HUES64 (cell line): ENCODE measurements around the gene NBL1.

Source experiments
- H3K27ac ChIP-seq: 2 replicates; pipeline ENCODE4 v1.7.0; 2013; ENCODE audit warnings: low read depth, low read length, inconsistent platforms
- H3K27me3 ChIP-seq: 2 replicates; pipeline ENCODE4 v1.6.1; 2013; ENCODE audit warnings: mild to moderate bottlenecking, low read length; ENCODE audit not compliant: insufficient read depth
- H3K36me3 ChIP-seq: 2 replicates; pipeline ENCODE4 v1.6.1; 2013; ENCODE audit warnings: mild to moderate bottlenecking, low read length; ENCODE audit not compliant: insufficient read depth
- H3K4me1 ChIP-seq: 2 replicates; pipeline ENCODE4 v1.6.1; 2013; ENCODE audit warnings: mild to moderate bottlenecking, low read length, moderate library complexity; ENCODE audit not compliant: insufficient read depth
- H3K4me3 ChIP-seq: 2 replicates; pipeline ENCODE4 v1.5.1; 2013; ENCODE audit warnings: mild to moderate bottlenecking, low read length, moderate library complexity
- H3K9ac ChIP-seq: 2 replicates; pipeline ENCODE4 v1.6.1; 2013; ENCODE audit warnings: mild to moderate bottlenecking, low read depth, low read length
- H3K9me3 ChIP-seq: 2 replicates; pipeline ENCODE4 v1.6.1; 2013; ENCODE audit warnings: low read depth, low read length; ENCODE audit not compliant: insufficient read depth
- WGBS: fragments of 150-250, 120-280 bp; methylation state at CpG from one replicate; pipeline ENCODE4 v1.1.7; 2013; ENCODE audit warnings: missing lambda C conversion rate; 5-methylcytosine and 5-hydroxymethylcytosine counted together

The NBL1 gene

DNA sequence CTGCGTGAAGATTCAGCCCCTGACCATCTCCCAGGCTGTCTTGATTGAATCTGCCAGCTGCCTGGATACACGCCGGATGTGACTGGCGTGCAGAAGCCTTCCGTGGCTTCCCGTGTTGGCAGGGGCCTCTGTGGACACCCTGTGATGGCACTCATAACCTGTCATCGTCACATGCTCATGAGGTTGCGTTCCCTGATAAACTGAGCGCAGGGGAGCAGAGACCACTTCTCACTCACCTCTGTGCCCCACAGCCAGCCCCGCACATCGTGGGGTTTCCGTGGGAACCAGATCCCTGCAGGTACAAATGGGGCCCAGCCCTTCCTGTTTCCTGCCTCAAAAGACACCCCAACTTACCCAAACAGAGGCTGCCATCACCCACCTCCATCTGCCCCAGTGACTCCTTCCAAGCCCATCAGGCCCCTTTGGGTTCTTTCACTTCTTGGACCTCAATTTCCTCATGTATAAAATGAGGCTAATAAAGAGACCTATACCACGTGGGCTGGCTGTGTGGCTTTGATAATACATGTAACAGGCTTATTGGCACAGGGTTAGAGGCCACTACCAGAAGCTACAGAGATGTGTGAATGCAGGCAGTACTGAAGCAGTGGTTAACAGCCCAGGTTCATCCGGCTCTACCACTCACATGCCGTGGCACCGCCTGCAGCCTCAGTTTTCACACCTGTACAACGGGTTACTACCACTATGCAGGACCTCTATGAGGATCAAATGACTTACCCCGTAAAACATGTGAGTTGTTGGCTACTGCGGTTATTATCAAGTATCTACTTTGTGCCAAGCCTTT, 44.1 kb downstream of the NBL1 start:
- 89% methylated on average over 19 of the region's 19 CpGs for WGBS
- Histone ChIP-seq H3K9ac (no peak overlapping the region), H3K4me3 (no peak overlapping the region), H3K4me1 (no peaks in the 10 kb centered on the region; the same call in 1 of the 2 replicates), H3K36me3 (no peaks in the 10 kb centered on the region), H3K27me3 (no peaks in the 10 kb centered on the region), H3K27ac (no peak overlapping the region; the same call in 1 of the 2 replicates), H3K9me3 (peaks cover 3% of the 10 kb centered on the region; the same call in 1 of the 2 replicates)

DNA sequence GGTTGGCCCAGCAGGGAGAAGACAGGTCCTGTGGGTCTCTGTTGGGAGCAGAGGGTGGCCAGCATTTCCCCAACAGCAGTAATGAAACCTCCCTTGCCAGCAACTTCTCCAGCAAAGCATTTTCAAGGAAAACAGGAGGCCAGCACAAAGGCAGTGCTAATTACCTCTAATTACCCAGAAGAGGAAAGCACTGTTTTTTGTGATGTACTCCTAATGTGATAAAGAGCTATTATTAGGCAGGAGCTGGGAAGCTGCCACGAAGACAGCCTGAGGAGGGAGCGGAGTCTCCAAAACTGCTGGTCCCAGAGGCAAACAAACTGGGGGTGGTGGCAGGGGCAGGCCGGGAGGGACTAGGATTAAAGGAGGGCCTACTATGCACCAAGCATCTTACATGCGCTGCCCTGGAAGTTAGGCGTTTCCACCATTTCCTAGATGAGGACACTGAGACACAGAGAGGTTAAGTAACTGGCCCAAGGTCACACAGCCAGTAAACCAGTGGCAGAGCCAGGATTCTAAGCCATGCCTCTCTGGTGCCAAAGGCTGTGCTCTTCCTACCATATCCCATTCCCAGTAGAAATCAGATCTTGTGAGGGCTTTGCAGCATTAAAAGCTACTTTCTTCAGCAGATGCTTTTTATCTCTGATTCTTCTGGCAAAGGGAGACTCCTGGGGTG, 45.1 kb downstream of the NBL1 start:
- Histone ChIP-seq H3K9me3 (peaks cover 3% of the 10 kb centered on the region; the same call in 1 of the 2 replicates), H3K27ac (no peak overlapping the region; the same call in 1 of the 2 replicates), H3K27me3 (no peaks in the 10 kb centered on the region), H3K9ac (no peak overlapping the region), H3K4me3 (no peak overlapping the region), H3K4me1 (no peaks in the 10 kb centered on the region; the same call in 1 of the 2 replicates), H3K36me3 (no peaks in the 10 kb centered on the region)
- WGBS = 60% methylated on average over 5 of the region's 5 CpGs

DNA sequence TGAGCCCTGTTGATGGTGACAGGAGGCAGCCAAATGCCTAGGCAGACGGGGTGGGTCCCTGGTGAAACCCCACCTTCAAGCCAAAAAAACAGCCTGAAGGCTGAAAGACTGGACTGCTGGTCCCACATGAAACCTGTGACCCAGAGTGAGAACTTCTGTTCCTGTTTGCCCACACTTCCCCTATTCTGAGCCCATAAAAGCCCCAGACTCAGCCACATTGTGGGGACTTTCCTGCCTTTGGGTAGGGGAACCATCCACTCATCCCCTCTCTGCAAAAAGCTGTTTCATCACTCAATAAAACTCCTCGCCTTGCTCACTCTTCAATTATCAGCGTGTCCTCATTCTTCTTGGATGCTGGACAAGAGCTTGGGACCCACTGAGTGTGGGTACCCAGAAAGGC, 45.7 kb downstream of the NBL1 start:
- H3K4me1 ChIP-seq = no peaks in the 10 kb centered on the region; the same call in 1 of the 2 replicates
- no peak overlapping the region for H3K4me3 ChIP-seq
- WGBS = 94% methylated on average over 3 of the region's 3 CpGs
- no peak overlapping the region for H3K9ac ChIP-seq
- H3K36me3 ChIP-seq = no peaks in the 10 kb centered on the region
- no peak overlapping the region for H3K27ac ChIP-seq
- no peaks in the 10 kb centered on the region for H3K27me3 ChIP-seq
- H3K9me3 ChIP-seq = peaks cover 3% of the 10 kb centered on the region; the same call in 1 of the 2 replicates

DNA sequence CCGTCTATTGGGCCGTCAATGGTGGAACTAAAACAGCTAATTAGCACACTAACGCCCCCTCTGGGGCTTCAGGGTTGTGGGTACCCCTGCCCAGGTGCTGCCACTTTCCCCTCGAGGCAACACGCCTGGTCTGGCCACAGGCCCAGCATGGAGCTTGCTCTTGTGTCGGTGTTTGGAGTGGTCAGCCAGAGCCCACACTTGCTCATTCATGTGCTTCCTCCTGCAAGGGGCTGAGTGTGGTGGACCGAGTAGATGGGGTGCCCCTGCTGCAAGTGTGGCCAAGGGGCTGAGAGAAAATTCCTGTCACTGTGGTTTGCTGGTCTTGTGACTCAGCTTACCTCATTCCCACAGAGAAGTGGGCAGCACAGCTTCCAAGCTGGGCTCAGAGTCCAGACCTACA, 46.2 kb downstream of the NBL1 start:
- no peak overlapping the region for H3K27ac ChIP-seq
- 87% methylated on average over 7 of the region's 7 CpGs for WGBS
- no peak overlapping the region for H3K4me3 ChIP-seq

DNA sequence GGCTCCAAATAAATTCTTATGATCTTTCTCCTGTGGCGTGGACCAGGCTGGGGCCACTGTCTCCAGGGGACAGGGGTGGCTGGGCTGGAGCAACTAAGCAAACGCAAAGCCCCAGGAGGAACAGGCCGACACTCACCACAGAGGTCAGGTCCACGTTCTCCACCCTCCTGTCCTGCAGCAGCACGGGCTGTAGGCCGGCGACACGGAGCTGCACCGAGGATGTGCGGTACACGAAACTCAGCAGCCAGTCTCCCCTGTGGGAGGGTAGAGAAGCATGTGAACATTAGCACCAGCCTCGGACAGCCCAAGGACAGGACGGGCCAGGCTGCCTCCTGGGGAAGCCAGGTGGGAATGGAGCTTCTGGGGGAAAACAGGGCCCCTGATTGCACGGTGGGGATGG, 50.2 kb downstream of the NBL1 start:
- 86% methylated on average over 14 of the region's 14 CpGs for WGBS
- Histone ChIP-seq H3K27me3 (no peaks in the 10 kb centered on the region), H3K27ac (no peak overlapping the region), H3K4me3 (no peak overlapping the region), H3K9me3 (peaks cover 3% of the 10 kb centered on the region; the same call in 1 of the 2 replicates), H3K9ac (no peak overlapping the region), H3K4me1 (no peaks in the 10 kb centered on the region), H3K36me3 (no peaks in the 10 kb centered on the region)

More for the DNA sequence above, 46.2 kb downstream of the NBL1 start:
- Histone ChIP-seq H3K36me3 (no peaks in the 10 kb centered on the region), H3K9ac (no peak overlapping the region), H3K4me1 (no peaks in the 10 kb centered on the region; the same call in 1 of the 2 replicates), H3K9me3 (peaks cover 3% of the 10 kb centered on the region; the same call in 1 of the 2 replicates), H3K27me3 (no peaks in the 10 kb centered on the region)

DNA sequence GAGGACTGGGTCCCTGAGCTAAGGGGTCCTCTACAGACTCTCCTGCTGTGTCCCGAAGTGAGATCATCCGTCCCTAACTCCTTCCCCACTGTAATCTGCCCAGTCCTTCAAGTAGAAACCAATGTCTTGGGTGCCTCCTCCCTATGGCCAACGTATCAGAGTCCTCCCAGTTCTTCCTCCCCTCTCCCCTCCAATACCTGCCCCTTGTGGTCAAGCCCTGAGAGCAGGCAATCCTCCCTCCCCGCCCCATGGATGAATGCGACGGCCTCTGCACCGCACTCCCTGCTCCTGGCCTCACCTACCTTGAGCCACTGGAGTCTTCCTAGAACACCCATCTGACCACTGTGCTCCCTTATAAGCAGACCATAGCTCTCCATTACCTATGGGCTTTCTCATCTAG, 51.7 kb downstream of the NBL1 start:
- Histone ChIP-seq H3K27me3 (no peaks in the 10 kb centered on the region), H3K27ac (no peak overlapping the region), H3K36me3 (no peaks in the 10 kb centered on the region), H3K9ac (no peak overlapping the region), H3K4me3 (no peak overlapping the region), H3K9me3 (no peaks in the 10 kb centered on the region), H3K4me1 (no peaks in the 10 kb centered on the region)
- WGBS = 83% methylated on average over 7 of the region's 7 CpGs

DNA sequence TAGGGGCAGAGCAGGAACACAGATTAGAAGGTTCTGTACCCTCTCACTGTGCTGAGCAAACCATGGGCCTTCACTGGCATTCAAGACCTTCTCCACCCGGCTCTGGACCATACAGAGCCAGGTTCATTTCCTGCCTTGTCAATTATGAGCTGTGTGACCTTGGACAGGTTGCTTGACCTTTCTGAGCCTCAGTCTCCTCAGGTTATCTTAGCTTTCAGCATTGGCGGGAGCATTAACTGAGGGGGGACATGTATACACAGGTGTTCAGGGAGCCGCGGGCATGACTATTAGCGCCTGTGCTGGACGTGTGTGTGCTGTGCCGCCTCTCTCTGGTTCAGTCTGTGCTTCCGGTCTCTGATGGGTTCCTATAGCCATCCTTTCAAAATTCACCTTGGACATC, 52.7 kb downstream of the NBL1 start:
- no peaks in the 10 kb centered on the region for H3K4me1 ChIP-seq
- WGBS = 94% methylated on average over 8 of the region's 8 CpGs
- no peak overlapping the region for H3K27ac ChIP-seq
- H3K36me3 ChIP-seq = no peaks in the 10 kb centered on the region
- no peaks in the 10 kb centered on the region for H3K27me3 ChIP-seq
- no peak overlapping the region for H3K4me3 ChIP-seq
- H3K9me3 ChIP-seq = no peaks in the 10 kb centered on the region
- H3K9ac ChIP-seq = no peak overlapping the region

DNA sequence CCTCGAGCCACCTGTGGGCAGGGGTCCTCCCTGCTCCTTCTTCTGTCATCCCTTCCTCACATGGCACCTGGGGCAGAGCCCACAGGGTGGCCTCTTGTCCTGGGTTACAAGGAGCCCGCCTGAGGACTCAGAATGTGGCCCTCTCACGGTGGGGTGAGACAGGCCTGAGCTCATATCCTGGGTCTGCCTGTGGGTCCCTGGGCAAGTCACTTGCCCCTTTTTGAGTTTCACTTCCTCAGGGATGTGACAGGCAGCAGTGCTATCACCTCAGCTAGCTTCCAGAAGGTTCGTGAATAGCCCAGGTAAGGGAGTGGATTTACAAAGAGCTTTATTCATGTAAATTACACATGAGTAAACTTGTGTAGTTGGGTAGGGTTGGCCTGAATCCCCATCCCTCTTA, 54.1 kb downstream of the NBL1 start:
- WGBS = 81% methylated on average over 4 of the region's 4 CpGs
- H3K9me3 ChIP-seq = no peaks in the 10 kb centered on the region
- no peak overlapping the region for H3K4me3 ChIP-seq
- H3K27ac ChIP-seq = no peak overlapping the region
- H3K9ac ChIP-seq = no peak overlapping the region
- H3K27me3 ChIP-seq = no peaks in the 10 kb centered on the region
- H3K36me3 ChIP-seq = no peaks in the 10 kb centered on the region
- H3K4me1 ChIP-seq = no peaks in the 10 kb centered on the region

DNA sequence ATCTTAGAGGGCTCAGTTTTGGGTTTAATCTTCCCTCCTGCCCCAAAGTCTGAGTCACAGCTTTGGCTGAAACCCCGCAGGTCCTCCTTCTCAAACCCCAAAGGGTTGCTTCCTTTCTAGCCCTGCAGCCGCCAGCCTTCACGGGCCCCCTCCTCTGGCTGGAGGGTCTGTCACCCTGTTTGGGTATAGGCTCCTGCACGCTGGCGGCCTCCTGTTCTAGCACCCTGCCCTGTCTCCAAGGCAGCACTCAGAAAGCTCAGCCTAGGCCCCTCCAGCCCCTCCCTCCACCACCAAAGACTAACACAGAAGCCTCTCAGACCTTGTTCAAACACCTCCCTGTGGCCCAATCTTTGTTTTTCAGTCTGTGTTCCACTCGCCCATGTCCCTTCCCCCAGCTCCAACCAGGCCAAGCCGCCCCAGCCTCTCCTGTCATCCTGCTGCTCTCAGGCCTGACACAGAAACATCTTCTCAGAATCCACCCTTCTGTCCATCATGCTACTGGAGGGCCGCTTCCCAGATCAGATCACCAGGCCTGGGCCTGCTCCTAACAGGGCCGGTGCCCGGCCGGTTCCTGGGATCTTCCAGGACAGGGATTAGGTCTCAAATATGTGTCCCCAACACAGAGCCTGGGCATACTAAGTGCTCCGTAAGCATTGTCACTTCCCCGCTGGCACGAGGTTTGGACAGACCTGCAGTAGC, 56.1 kb downstream of the NBL1 start:
- Histone ChIP-seq H3K27me3 (no peaks in the 10 kb centered on the region), H3K4me1 (peaks cover 7% of the 10 kb centered on the region; the same call in 1 of the 2 replicates), H3K36me3 (no peaks in the 10 kb centered on the region), H3K9ac (no peak overlapping the region), H3K9me3 (no peaks in the 10 kb centered on the region), H3K4me3 (no peak overlapping the region), H3K27ac (no peak overlapping the region)
- 89% methylated on average over 14 of the region's 14 CpGs for WGBS

DNA sequence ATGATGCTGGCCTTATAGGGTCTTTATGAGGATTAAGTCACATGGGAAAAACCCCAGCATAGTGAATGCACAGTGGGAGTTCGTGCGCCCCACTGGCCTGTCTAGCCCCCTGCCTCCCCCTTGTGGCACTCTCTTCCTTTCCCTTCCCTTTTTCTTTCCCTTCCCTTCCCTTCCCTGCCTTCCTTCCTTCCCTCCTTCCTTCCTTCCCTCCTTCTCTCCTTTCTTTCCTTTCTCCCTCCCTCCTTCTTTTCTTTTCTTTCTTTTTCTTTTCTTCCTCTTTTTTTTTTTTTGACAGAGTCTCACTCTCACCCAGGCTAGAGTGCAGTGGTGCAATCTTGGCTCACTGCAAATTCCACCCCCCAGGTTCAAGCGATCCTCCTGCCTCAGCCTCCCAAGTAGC, 59.2 kb downstream of the NBL1 start:
- WGBS = 82% methylated on average over 3 of the region's 3 CpGs
- H3K9me3 ChIP-seq = no peaks in the 10 kb centered on the region
- no peak overlapping the region for H3K27ac ChIP-seq
- no peaks in the 10 kb centered on the region for H3K27me3 ChIP-seq
- H3K9ac ChIP-seq = no peak overlapping the region
- H3K4me1 ChIP-seq = peaks cover 7% of the 10 kb centered on the region; the same call in 1 of the 2 replicates
- H3K4me3 ChIP-seq = no peak overlapping the region
- no peaks in the 10 kb centered on the region for H3K36me3 ChIP-seq
